ENCODE measurements around the gene ASCC1.
"Not testable (repeated sequence)": the region's sequence is repeated elsewhere in the genome, so short reads cannot be mapped to it uniquely, and the experiment has no call there.

ASCC1 gene

DNA sequence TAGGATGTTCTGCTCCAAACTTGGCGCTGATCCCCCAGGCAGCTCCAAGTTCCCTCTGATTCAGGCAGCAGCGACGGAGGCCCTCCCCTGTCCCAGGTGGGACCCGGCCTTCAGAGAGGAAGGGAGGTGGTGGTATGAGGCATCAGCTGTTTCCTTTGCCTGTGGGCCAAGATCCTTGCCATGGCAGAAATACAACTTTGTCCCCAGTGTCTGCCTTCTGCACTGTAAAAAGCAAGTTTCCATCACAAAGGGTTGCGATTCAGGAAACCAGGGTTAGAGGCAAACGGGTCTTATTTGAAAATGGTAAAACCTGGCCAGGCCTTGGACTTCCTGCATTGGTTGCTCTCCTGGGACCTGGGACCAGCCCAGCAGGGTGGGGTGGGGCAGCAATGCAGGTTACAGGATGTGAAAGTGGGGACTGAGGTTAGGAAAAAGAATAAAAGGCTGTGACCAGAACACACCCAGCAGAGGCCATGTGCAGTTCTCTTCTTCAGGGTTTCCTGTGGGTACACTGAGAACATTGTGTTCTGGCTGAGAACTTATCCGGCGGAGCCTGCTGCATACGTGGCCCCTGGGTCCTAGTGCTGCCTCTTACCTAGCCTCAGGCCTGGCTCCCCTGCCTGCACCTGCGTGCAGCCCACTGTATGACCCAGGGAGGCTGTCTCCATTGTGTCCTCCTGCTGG lies 32.5 kb upstream of the ASCC1 start:
- DNase-seq (ENCODE audit: low spot score): peak; percentile 79

DNA sequence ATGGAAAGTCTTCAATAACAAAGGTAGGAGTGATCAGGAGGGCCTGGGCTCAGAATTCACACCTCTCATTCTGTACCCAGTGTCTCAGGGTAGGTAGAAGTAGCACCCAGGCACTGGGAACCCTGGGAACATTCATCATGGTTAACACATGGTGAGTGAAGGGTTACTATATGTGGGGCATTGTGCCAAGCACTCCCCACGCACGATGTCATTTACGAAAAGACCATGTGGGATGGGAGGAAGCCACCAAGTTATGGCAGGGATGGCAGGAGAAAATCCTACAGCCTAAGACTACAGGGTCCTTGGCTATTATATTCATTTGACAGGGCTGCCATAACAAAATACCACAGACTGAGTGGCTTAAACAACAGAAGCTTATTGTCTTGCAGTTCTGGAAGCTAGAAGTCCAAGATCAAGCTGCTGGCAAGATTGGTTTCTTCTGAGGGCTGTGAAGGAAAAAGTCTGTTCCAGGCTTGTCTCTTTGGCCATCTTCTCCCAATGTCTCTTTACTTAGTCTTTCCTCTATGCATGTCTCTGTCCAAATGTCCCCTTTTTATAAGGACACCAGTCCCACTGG lies 30.0 kb upstream of the ASCC1 start:
- DNase-seq (ENCODE audit: low spot score): no peak

- DNase-seq (ENCODE audit: low spot score): no peak
Observed at GRCh38 chr10:72244573-72245038, 28.5 kb upstream of the ASCC1 start.

GRCh38 chr10:72243822-72244437 lies 27.9 kb upstream of the ASCC1 start:
- DNase-seq (ENCODE audit: low spot score): no peak

DNA sequence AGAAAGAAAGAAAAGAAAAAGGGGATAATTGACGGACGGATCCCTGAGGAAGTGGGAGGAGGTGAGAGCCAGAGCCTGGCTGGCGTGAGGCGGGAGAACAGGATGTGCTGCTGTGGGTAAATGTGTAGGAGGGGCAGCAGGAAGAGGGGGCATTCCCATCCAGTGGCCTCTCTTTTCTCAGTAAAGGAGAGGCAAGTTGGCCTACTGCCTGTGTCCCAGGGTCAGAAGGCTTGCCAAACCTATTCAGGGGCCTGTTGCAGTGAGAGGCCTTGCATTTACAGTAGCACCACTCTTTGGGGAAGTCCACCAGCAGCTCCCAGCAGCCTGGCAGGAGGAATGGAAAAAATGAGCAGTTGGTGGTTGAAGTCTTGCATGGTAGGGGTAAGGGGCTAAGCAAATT lies 26.6 kb upstream of the ASCC1 start:
- DNase-seq (ENCODE audit: low spot score): no peak

DNA sequence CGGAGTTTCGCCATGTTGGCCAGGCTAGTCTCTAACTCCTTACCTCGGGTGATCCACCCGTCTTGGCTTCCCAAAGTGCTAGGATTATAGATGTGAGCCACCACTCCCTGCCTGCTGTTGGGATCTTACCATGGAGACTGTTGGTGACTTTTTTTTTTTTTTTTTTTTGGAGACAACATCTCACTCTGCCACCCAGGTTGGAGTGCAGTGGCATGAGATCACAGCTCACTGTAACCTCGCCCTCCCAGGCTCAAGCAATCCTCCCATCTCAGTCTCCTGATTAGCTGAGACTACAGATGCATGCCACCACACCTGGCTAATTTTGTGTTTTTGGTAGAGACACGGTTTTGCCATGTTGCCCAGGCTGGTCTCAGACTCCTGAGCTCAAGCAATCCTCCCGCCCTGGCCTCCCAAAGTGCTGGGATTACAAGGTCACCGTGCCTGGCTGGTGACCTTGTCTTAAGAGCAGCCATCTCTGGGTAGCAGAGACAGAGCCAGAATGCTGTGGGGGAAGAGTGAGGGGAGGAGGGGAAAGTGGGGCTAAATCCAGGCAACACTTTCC lies 25.7 kb upstream of the ASCC1 start:
- DNase-seq (ENCODE audit: low spot score): no peak

- DNase-seq (ENCODE audit: low spot score): no peak
Observed at GRCh38 chr10:72240371-72240770, 24.3 kb upstream of the ASCC1 start.

DNA sequence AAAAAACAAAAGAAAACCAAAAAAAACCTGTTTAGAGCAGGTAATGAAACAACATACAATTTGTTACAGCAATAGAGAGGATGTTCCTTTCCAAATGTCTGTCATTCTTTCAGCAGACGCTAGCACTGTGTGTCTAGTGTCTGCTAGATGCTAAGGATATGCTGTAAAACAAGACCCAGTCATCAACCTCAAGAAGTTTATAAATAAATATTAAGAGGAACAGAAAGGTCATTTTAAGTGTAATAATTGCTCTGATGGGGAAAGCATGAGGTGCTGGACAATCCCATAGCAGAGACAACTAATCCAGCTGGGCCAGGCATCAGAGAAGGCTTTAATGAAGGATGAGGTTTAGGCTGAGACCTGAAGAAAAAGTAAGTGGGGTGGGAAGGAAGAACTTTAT lies 23.3 kb upstream of the ASCC1 start:
- DNase-seq (ENCODE audit: low spot score): no peak

DNA sequence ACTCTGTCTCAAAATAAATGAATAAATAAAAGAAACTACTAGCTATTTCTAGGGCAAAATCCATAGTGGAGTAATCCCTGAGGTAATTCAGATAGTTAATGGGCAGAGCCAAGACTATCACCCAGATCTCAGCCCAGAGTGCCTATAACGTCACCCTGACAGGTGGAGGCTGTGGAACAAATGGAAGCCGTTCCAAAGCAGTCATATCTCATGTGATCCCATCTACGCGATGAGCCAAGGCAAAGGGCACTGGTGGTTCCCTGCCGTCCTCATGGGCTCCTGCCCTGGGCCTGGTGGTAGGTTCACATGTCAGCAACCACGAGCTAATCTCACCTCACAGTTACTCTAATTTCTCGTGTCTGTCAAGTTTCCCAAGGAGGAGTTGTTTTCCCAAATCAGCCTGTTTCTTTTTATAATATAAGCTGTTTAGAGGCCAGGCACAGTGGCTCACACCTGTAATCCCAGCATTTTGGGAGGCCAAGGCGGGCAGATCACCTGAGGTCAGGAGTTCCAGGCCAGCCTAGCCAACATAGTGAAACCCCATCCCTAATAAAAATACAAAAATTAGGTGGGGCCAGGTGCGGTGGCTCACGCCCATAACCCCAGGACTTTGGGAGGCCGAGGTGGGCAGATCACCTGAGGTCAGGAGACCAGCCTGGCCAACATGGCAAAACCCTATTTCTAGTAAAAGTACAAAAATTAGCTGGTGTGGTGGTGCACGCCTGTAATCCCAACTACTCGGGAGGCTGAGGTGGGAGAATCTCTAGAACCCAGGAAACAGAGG lies 22.5 kb upstream of the ASCC1 start:
- DNase-seq (ENCODE audit: low spot score): no peak

- DNase-seq (ENCODE audit: low spot score): no peak
Observed at GRCh38 chr10:72235544-72236279, 19.6 kb upstream of the ASCC1 start.

GRCh38 chr10:72234560-72235095 lies 18.6 kb upstream of the ASCC1 start:
- no peak for DNase-seq (ENCODE audit: low spot score)

DNA sequence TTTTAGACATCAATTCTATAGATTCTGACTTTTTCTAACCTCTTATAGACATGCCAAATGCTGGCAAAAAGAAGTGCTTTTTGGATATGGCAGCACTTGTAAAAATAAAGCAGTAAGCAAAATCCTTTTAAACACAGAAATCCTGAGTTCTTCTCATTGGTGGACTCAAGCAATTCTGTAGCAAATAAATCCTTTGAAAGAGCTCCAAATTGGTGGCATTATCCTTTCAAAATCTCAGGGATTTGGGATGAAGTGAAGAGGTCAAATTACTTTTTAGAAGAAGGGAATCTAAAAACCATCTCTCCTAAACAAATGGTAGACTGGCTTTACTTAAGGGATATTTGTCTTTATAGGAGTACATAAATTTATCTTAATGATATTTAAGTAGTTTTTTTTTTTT lies 17.5 kb upstream of the ASCC1 start:
- DNase-seq (ENCODE audit: low spot score): no peak

DNA sequence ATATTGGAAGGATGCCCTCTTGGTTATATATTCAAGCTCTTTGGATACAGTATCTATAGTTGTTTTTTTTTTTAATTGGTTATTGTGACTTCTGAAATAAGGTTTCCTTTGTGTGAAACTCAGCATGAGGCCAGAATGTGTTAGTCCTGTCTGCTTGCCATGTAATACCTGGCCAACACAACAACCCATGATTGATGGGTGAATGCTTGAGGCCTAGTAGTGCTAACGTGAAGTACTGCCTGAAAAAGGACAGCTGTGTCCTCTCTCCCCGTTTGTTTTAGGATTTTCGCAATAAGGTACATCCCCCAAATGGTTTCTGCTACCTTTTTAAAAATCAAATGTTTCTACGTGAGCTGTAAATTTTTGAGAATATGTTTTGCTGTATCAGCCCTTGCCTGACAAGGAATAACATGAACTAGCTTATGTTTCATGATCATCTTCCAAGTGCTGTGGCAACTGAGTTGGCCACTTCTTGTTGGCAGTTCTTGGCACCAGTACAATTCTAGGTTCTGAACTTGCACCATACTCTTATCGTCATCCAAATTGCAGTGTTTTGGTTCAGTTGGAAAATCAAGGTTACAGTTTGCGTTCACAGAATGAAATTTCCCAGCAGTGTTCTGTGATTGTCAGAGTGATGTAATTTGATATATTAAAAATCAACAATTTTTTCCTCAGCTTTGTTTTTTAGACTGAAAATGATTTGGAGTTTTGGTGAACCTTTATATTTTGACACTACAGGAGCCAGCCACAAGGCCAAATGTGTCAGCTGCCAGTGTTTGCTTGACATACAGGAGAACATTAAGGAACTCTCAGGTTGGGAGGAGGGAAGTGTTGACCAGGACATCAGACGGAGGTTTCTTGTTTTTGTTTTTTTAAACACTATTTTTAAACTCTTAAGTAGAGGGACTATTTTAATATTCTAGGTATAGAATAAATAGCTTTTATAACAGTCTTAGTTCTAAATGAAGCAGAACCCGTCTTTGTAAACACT lies 13.5 kb upstream of the ASCC1 start:
- DNase-seq (ENCODE audit: low spot score): no peak

- no peak for DNase-seq (ENCODE audit: low spot score)
Observed at GRCh38 chr10:72228318-72228751, 12.3 kb upstream of the ASCC1 start.

DNA sequence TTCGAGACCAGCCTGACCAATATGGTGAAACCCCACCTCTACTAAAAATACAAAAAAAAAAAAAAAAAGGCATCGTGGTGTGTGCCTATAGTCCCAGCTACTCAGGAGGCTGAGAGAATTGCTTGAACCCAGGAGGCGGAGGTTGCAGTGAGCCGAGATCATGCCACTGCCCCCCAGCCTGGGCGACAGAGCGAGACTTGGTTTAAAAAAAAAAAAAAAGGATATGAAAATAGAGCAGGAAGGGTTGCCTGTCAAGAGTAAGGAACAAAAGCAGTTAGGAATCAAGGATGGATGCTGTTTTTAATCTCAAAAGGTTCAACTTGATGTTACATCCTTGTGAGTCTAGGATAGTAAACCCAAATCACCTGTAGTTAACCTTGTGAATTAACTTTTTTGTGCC lies 11.8 kb upstream of the ASCC1 start:
- no peak for DNase-seq (ENCODE audit: low spot score)

GRCh38 chr10:72226418-72227027 lies 10.4 kb upstream of the ASCC1 start:
- no peak for DNase-seq (ENCODE audit: low spot score)

DNA sequence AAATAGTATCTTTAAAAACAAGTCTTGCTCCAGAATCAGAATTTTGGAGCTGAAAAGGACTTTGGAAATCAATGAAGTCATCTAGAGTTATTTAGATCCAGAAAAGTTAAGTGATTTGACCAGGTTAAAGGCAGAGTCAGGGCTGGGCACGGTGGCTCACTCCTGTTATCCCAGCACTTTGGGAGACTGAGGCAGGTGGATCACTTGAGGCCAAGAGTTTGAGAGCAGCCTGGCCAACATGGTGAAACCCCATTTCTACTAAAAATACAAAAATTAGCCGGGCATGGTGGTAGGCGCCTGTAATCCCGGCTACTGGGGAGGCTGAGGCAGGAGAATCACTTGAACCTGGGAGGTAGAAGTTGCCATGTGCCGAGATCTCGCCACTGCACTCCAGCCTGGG lies 8.1 kb upstream of the ASCC1 start:
- DNase-seq (ENCODE audit: low spot score): not testable (repeated sequence)

DNA sequence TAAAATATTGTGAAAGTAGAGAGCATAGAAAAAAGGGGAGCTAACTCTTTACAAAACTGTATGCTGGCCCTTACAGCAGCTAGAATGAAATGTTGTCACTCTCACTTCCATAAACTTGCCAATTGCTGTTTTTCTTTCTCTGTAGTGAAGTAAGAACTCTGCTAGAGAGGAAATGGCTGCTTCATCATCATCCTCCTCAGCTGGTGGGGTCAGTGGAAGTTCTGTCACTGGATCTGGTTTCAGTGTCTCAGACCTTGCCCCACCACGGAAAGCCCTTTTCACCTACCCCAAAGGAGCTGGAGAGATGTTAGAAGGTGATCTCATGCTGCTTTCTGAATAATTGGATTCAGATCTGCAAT lies 7.6 kb upstream of the ASCC1 start:
- no peak for DNase-seq (ENCODE audit: low spot score)

- no peak for DNase-seq (ENCODE audit: low spot score)
Observed at GRCh38 chr10:72221278-72221677, 5.2 kb upstream of the ASCC1 start.

GRCh38 chr10:72220637-72221036 lies 4.6 kb upstream of the ASCC1 start:
- no peak for DNase-seq (ENCODE audit: low spot score)
